Activated T-cell treated with anti-CD3 and anti-CD28 coated beads for 1 hour (primary cell): ENCODE measurements around the gene TIMM8B.
A peak's percentile ranks its signal among the peaks of the same experiment; 100 is the strongest.
"Not testable (repeated sequence)": the region's sequence is repeated elsewhere in the genome, so short reads cannot be mapped to it uniquely, and the experiment has no call there.

Experiments used
- DNase-seq: peaks from one replicate; pipeline ENCODE4 v3.0.0-alpha.2; 2020; ENCODE audit warnings: low read depth

Gene TIMM8B

GRCh38 chr11:112086422-112087191 is at the start of gene TIMM8B, which contains the start of gene SDHD:
Gene TIMM8B (minus strand): TSS chr11:112086756. CDS start chr11:112086723, 33 bp downstream.
Gene SDHD (plus strand): TSS chr11:112086873. CDS start chr11:112086908, 35 bp downstream.
- DNase-seq = peak; percentile 95

DNA sequence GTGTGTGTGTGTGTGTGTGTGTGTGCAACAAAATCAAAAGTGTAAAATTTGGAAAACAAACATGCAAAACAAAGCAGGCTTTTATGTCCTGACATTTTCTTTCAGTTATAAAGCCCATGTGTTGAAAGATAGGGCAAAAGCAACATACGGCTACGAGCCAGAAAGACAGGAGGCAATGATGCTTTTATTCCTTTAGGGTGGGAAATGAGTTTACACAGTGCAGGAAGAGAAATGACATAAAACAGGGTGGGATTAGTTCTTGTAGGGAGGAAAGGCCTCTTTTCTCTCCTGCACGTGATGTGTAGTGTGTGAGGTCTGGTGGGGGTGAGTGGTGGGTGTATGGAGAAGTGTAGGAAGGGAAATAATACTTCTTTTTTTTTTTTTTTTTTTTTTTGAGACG is 47.9 kb upstream of the TIMM8B start:
- DNase-seq = no peak

GRCh38 chr11:112132737-112133136 is 46.2 kb upstream of the TIMM8B start:
- no peak for DNase-seq

- no peak for DNase-seq
Observed at GRCh38 chr11:112129656-112130055, 43.1 kb upstream of the TIMM8B start.

DNA sequence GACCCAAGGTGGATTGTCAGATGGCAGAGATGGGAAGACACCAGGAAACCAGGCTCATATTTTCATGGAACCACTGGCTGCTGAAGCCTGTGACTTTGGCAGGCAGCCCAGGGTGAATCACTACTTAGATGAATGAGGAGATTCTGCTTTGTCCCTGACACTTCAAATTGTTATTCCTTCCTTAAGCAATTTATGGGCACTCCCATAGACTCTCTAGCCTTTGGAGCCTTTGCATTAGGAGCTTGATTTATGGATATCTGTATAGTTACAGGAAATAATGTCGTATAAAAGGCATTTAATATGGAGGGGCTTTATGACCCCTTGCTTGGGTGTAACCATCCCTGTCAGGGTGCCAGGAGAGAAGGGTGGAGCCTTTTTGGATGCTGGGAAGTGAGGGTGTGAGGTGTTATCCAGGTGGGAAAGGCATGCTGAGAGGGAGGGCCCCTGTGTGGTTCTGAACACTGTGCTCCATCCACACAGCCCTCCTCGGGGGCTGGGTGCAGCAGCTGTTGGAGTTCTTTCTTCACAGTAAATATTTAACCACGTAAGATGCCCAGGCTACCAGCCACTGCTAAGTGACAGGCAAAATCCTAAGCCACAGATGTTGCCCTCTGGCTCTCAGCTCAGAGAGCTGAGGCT is 42.0 kb upstream of the TIMM8B start:
- no peak for DNase-seq

DNA sequence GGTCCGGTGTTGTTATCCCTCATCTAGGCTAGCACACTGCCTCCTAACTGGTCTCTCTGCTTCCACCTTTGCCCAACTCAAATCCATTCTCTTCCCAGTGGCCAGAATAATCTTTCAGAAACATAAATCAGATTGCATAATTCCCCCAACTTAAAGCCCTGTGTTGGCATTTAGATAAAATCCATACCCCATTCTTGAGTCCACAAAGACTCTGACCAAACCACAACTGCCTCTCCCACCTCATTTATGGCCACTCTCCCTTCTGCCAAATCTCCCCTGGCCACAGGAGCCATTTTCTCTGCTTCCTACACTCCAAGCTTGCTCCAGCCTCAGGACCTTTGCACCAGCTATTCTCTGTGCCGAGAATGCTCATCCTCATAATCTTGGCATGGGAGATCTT is 40.5 kb upstream of the TIMM8B start:
- no peak for DNase-seq

GRCh38 chr11:112123129-112123528 is 36.6 kb upstream of the TIMM8B start:
- no peak for DNase-seq

DNA sequence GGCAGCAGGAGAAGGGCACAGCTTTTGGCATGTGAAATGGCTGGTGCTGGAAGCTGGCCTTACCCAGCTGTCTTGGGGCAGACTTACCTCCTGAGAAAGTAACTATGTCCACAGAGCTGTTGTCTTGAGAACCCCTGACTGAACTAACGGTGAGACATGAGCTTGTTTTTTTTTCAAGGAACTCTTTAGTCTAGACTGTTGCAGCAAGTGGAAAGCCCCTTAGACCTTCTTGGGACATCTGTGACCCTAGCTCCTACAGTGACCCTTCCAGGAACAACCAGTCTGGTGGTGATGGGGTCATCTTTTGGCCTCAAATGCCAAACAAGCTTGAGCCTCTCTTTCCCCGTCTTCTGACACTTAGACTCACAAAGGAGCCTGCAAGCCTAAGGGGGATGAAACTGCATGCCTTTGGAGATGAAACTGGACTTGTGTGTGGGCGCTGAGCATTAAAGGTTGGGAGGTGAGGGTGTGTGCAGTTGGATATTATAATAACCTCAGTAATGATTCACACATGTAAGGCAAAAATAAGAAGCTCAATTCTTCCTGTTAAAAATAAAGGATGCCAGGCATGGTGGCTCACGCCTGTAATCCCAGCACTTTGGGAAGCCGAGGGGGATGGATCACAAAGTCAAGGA is 35.5 kb upstream of the TIMM8B start:
- DNase-seq = no peak

DNA sequence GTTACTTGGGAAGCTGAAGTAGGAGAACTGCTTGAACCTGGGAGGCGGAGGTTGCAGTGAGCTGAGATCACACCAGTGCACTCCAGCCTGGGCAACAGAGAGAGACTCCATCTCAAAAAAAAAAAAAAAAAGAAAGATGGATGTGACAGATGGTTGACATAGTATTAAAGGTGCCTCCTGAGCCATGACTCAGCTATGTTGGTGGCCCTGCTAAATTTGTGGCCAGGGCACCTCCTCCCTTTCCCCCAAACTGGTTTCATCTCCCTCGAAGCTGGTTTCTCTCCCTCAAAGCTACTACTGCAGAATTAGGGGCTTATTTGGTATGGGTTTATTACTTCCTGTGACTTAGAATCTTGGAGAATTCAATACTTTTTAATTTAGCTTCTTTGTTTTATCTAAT is 31.6 kb upstream of the TIMM8B start:
- DNase-seq = no peak

DNA sequence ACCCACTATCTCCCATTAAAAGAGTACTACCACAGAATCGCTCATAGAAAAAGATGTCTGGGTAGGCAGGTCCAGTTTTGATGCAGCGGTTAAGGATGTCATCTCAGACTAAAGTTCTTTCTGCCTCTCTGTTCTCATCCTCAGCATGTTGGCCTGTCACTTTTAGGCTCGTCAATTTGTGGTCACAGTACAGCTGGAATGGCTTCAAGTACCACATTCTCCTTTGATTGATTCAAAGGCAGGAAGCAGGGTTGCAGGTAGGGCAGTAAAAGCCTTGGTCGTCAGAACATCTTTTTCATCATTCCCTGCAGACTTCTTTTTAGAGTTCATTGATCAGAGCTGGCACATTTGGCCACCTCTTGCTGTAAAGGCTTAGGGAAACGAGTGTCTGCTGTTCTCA is 28.8 kb upstream of the TIMM8B start:
- DNase-seq = no peak

- no peak for DNase-seq
Observed at GRCh38 chr11:112114460-112114859, 27.9 kb upstream of the TIMM8B start.

DNA sequence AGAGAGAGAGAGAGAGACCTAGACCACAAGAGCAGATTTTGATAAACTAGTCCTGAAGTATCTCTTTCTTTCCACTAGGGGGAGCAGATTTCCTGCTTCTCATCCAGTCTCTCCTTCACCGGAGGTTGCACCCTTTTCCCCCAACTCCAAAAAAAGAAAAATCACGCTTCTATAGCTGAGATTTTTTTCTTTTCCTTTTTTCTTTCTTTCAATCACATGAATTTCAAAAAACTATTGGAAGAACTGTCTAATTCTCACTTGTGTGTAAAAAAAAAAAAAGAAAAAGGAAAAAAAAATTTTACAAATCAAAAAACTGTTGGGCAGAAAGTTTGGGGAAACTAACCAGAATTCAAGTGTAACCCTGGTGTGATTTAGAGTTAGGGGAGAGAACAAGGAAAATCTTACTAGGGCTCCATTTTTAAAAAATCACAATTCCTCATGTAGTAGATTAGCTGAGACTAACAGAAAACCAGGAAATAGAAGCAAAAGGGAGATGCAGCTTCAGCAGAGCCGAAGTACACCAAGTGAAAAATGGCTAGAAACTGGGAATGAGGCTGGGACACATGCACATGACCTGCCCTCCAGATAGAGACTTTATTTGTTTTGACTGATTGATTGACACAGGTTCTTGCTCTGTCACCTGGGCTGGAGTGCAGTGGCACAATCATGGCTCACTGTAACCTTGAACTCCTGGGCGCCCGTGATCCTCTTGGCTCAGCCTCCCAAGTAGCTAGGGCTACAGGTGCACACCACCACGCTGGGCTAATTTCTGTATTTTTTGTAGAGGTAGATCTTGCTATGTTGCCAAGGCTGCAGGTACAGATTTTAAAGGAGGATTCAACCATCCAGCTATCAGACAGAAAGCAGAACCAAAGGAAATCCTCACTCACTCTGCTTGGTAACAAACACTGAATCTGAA is 27.2 kb upstream of the TIMM8B start:
- no peak for DNase-seq

DNA sequence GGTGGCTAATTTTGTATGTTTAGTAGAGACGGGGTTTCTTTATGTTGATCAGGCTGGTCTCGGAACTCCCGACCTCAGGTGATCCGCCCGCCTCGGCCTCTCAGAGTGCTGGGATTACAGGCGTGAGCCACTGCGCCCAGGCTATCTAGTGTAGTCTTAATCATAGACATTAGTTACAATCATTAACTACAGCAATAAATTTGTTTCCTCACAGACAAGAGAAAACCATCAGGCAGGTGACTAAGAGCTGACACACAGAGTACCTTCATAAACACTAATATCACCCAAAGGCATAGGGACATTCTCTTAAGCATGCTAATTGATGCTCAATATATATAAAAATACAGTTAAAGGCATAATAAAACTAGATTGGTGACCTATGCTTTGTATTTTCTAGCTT is 19.5 kb upstream of the TIMM8B start:
- DNase-seq = no peak

- DNase-seq = no peak
Observed at GRCh38 chr11:112103446-112103845, 16.9 kb upstream of the TIMM8B start.

GRCh38 chr11:112100462-112100861 is 13.9 kb upstream of the TIMM8B start:
- no peak for DNase-seq

DNA sequence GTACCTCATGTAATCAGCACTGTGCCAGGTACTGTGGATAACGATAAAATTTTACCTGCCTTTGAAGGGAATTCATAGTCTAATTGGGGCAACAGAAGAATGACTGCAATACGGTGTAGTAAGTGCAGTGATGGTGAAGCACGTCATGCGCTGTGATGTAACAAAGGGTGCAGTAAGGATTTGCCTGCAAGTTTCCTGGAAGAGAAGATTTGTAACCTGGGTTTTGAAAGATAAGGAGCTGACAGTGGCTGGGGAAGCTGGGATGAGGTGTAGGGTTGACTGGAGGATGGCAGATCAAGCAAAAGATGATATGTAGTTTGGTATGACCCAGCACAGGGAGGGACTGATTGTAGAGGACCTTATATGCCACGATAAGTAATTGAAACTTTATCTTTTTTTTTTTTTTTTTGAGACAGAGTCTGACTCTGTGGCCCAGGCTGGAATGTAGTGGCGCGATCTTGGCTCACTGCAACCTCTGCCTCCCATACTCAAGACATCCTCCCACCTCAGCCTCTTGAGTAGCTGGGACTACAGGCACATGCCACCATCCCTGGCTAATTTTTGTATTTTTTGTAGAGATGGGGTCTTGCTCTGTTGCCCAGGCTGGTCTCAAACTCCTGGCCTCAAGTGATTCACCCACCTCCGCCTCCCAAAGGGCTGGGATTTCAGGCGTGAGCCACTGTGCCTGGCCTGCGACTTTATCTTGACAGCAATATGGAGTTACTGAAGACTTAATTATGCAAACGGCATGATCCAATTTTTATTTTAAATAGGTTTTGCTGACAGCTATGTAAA is 11.4 kb upstream of the TIMM8B start:
- no peak for DNase-seq

DNA sequence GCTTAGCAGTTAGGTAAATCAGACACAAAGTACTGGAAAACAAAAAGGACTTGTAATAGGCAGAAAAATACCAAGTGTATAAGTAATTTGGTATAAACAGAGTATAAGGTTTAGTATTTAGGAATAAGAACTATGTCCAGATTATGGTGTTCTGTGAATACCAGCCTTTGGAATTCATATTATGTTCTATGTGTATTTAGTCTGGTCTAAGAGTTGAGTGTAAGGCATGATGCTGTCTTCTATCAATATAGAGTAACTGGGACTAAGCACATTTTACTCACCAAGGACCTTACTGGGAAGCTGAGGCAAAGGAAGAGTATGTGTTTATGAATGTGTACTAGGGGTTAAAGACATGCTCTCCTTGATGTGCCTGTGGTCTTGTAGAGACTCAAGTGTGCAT is 9.6 kb upstream of the TIMM8B start:
- no peak for DNase-seq

DNA sequence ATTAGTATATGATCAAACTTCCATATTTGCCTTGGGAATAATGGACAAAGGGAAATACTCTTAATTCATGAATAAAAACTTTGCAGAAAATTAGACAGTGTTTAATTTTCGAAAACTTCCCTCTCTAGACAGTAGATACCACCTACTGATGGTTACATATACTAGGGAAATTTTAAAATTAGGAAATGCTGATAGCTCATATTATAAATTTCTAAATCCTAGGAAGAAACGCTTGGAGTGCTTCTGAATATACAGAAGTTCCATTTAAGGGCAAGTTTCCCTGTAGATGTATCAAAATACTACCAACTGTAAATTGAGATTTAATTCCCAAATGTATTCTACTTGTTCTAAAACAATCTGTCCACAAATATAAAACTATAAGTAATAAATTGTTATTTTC is 8.7 kb upstream of the TIMM8B start:
- not testable (repeated sequence) for DNase-seq

DNA sequence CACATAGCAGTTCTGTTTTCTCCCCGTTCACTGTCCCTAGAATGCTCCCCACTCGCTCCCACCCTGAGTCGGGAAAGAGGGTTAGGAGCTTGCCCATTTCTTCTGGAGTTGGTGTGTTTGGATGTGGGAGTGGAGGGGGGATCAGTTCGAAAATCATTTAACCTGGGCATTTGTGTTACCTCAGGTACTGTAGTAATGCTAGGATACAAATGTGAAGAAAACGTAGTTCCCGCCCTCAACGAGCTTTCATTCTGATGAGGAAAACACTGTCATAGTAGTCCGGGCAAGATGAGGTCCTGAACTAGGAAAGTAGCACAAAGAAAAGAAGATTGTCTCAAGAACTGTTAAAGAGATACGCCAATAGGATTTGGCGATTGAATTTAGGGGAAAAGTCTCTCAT is 656 bp upstream of the TIMM8B start:
- DNase-seq = no peak

GRCh38 chr11:112085822-112086421 is 634 bp downstream of the TIMM8B start:
- no peak for DNase-seq

DNA sequence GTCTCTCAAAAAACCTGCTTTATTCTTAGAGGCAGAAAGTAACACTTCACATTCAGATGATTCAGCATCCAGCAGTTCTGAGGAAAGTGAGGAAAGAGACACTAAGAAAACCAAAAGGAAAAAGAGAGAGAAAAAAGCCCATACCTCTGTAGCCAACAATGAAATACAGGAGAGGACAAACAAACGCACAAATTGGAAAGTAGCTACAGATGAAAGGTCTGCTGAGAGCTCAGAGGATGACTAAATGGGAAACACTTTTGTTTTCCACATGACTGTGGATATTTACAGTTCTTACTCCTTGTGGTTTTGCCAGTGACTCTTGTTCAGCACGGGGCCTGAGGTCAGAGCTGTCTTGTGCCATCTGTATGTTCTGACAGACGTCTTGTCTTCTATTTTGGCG is 3.8 kb downstream of the TIMM8B start:
- DNase-seq = no peak
